Measurements from ENCODE around the gene SCART1. TPM values are rescaled to one million over a fixed set of nuclear protein-coding genes. Genes with fewer than 3 reads are reported as not detected.

Gene SCART1
- total and polyA plus RNA-seq, 2 donors (not counting 3 experiments of a cell fraction or from before 2014, with no cell fraction given), result 0.90 to 1.0 TPM

GRCh38 chr10:133466683-133467275, 13.0 kb downstream of the SCART1 start:
- no peaks in the 10 kb centered on the region for H3K9me1 ChIP-seq (replicated peaks; ENCODE audit: control insufficient read depth, extremely low read depth, insufficient read depth, low read length)
- no peaks in the 10 kb centered on the region for H3K4me1 ChIP-seq (ENCODE audit: control insufficient read depth, extremely low read depth, insufficient read depth, low read length)
- FAIRE-seq (no peak), DNase-seq (ENCODE audit: low read depth, low spot score) (no peak)
- no peaks in the 10 kb centered on the region for H3K79me2 ChIP-seq (ENCODE audit: control insufficient read depth, insufficient read depth, low read length)
- no peaks in the 10 kb centered on the region for H3K27me3 ChIP-seq (ENCODE audit: control insufficient read depth in 2 of 2, insufficient read depth in 2 of 2, low read length in 2 of 2)
- no peak overlapping the region for H2AFZ ChIP-seq (ENCODE audit: low read depth, low read length)
- no TSS peak for BruUV-seq (replicated peaks)
- intact Hi-C loops (cut with micrococcal nuclease) (no loop called here), dilution Hi-C loops (cut with MboI; ENCODE audit: extremely low pct_ligation_motif_present, low sequenced_read_pairs) (no loop called here)
- ChIA-PET POLR2A (no interaction called here), CTCF (no interaction called here)
- TF ChIP-seq CTCF (IDR thresholded peaks at IDR 0.05; ENCODE audit: extremely low read depth in 1 of 2, insufficient read depth in 1 of 2, low read depth in 1 of 2, low read length in 2 of 2) (no peak), POLR2A (IDR thresholded peaks at IDR 0.05; ENCODE audit: low read depth, low read length) (no peak), JUN (IDR thresholded peaks at IDR 0.05; ENCODE audit: borderline replicate concordance, insufficient read depth, insufficient read length, low read depth) (no peak), FOS (IDR thresholded peaks at IDR 0.05; ENCODE audit: borderline replicate concordance, insufficient read depth, low read length) (no peak), MAX (IDR thresholded peaks at IDR 0.05; ENCODE audit: insufficient read depth, insufficient read length) (no peak), MYC (IDR thresholded peaks at IDR 0.05; ENCODE audit: low read depth, low read length) (no peak), EZH2 (IDR thresholded peaks at IDR 0.05; ENCODE audit: borderline replicate concordance, low read depth, low read length, severe bottlenecking) (no peak), POLR2AphosphoS5 (IDR thresholded peaks at IDR 0.05; ENCODE audit: insufficient read depth, low read depth, low read length) (no peak), GATA2 (IDR thresholded peaks at IDR 0.05; ENCODE audit: insufficient read depth, insufficient read length, low read depth, low read length) (no peak)
- H3K36me3 ChIP-seq (ENCODE audit: control insufficient read depth in 2 of 2, extremely low read depth in 1 of 2, insufficient read depth in 2 of 2, low read length in 2 of 2), result no peaks in the 10 kb centered on the region
- no peak overlapping the region for H3K4me3 ChIP-seq (replicated peaks in 1 of 3; ENCODE audit: insufficient read depth in 1 of 3, low read depth in 1 of 3, low read length in 3 of 3)
- H3K27ac ChIP-seq (ENCODE audit: insufficient read depth, low read depth, low read length), result no peak overlapping the region
- no peak overlapping the region for H3K9ac ChIP-seq (replicated peaks; ENCODE audit: extremely low read depth, insufficient read depth, low read length)
- no peak overlapping the region for H3K4me2 ChIP-seq (ENCODE audit: insufficient read depth, low read length)
- no peaks in the 10 kb centered on the region for H3K9me3 ChIP-seq (replicated peaks; ENCODE audit: control insufficient read depth, insufficient read depth, low read length)
- no peaks in the 10 kb centered on the region for H4K20me1 ChIP-seq (replicated peaks; ENCODE audit: control insufficient read depth, extremely low read depth, insufficient read depth, low read length)
